ENCODE data around the gene AQP12A. TPM values are rescaled to one million over a fixed set of nuclear protein-coding genes. Genes with fewer than 3 reads are reported as not detected.

Gene AQP12A
- total RNA-seq, 1 donor from 2014 or later: not detected

GRCh38 chr2:240732911-240733622 is 41.4 kb downstream of the AQP12A start:
- H3K27me3 Mint-ChIP-seq (ENCODE audit: unreplicated experiment): peaks cover 16% of the 10 kb centered on the region
- no peak overlapping the region for H3K27ac Mint-ChIP-seq (ENCODE audit: unreplicated experiment)
- H3K9me3 Mint-ChIP-seq (ENCODE audit: unreplicated experiment): peaks cover 13% of the 10 kb centered on the region

GRCh38 chr2:240733803-240734495 is 42.3 kb downstream of the AQP12A start:
- Mint-ChIP-seq H3K9me3 (ENCODE audit: unreplicated experiment) (peaks cover 11% of the 10 kb centered on the region), H3K27me3 (ENCODE audit: unreplicated experiment) (peaks cover 16% of the 10 kb centered on the region), H3K4me1 (ENCODE audit: low read depth, unreplicated experiment) (peaks cover 7% of the 10 kb centered on the region), H3K4me3 (ENCODE audit: unreplicated experiment) (no peak overlapping the region), H3K27ac (ENCODE audit: unreplicated experiment) (no peak overlapping the region), H3K36me3 (ENCODE audit: unreplicated experiment) (no peaks in the 10 kb centered on the region)
- DNase-seq: no peak
- TF ChIP-seq CTCF (IDR thresholded peaks at IDR 0.05; ENCODE audit: partially characterized antibody, unreplicated experiment): no peak

More at GRCh38 chr2:240732911-240733622, 41.4 kb downstream of the AQP12A start:
- Mint-ChIP-seq H3K36me3 (ENCODE audit: unreplicated experiment) (peaks cover 3% of the 10 kb centered on the region), H3K4me1 (ENCODE audit: low read depth, unreplicated experiment) (peaks cover 9% of the 10 kb centered on the region), H3K4me3 (ENCODE audit: unreplicated experiment) (no peak overlapping the region)
- no peak for DNase-seq
- no peak for TF ChIP-seq CTCF (IDR thresholded peaks at IDR 0.05; ENCODE audit: partially characterized antibody, unreplicated experiment)

- peaks cover 17% of the 10 kb centered on the region for H3K9me3 Mint-ChIP-seq (ENCODE audit: unreplicated experiment)
- H3K4me1 Mint-ChIP-seq (ENCODE audit: low read depth, unreplicated experiment): peaks cover 4% of the 10 kb centered on the region
- no peak for TF ChIP-seq CTCF (IDR thresholded peaks at IDR 0.05; ENCODE audit: partially characterized antibody, unreplicated experiment)
- peaks cover 13% of the 10 kb centered on the region for H3K27me3 Mint-ChIP-seq (ENCODE audit: unreplicated experiment)
- H3K27ac Mint-ChIP-seq (ENCODE audit: unreplicated experiment): no peak overlapping the region
- peaks cover 7% of the 10 kb centered on the region for H3K36me3 Mint-ChIP-seq (ENCODE audit: unreplicated experiment)
- no peak for DNase-seq
- H3K4me3 Mint-ChIP-seq (ENCODE audit: unreplicated experiment): no peak overlapping the region
These were observed 43.1 kb downstream of the AQP12A start for GRCh38 chr2:240734756-240735155.

GRCh38 chr2:240735476-240735875 is 43.8 kb downstream of the AQP12A start:
- H3K27me3 Mint-ChIP-seq (ENCODE audit: unreplicated experiment): peaks cover 13% of the 10 kb centered on the region
- H3K4me1 Mint-ChIP-seq (ENCODE audit: low read depth, unreplicated experiment): peaks cover 1% of the 10 kb centered on the region
- H3K9me3 Mint-ChIP-seq (ENCODE audit: unreplicated experiment): peaks cover 19% of the 10 kb centered on the region
- TF ChIP-seq CTCF (IDR thresholded peaks at IDR 0.05; ENCODE audit: partially characterized antibody, unreplicated experiment): no peak
- DNase-seq: no peak
- no peak overlapping the region for H3K4me3 Mint-ChIP-seq (ENCODE audit: unreplicated experiment)
- H3K27ac Mint-ChIP-seq (ENCODE audit: unreplicated experiment): no peak overlapping the region
- peaks cover 9% of the 10 kb centered on the region for H3K36me3 Mint-ChIP-seq (ENCODE audit: unreplicated experiment)

All from glutamatergic neuron (in vitro differentiated cells).